SK-N-SH (cell line): ENCODE results near the gene NDUFS3. TPM values are rescaled to one million over a fixed set of nuclear protein-coding genes. Genes with fewer than 3 reads are reported as not detected.

ENCODE experiments used
- CTCF ChIA-PET: fragments of 300-600, 350-600 bp; formaldehyde crosslinking; extraction: SDS; loops from one replicate; lab custom pipeline; 2021; lab: Yijun Ruan, JAX
- POLR2A ChIA-PET: fragments of 350-600 bp; sonication (Branson Sonifier 250); formaldehyde crosslinking; extraction: SDS; loops from one replicate; lab custom pipeline; 2020; ENCODE audit warnings: antibody characterized with exemption, inconsistent platforms; lab: Yijun Ruan, JAX
- DNase-seq: peaks from one replicate; pipeline ENCODE4 v3.0.0; 2012
- H2AFZ ChIP-seq: fragments of 200-600 bp; sonication (generic); 2 replicates; pipeline ENCODE4 v1.8.1; 2016; ENCODE audit warnings: antibody characterized with exemption, mild to moderate bottlenecking, low read depth
- H3F3A ChIP-seq: fragments of 200-600 bp; sonication (generic); replicated peaks from 2 replicates; pipeline ENCODE3; 2016; ENCODE audit warnings: antibody characterized with exemption, mild to moderate bottlenecking; ENCODE audit not compliant: insufficient read depth
- H3K27ac ChIP-seq, 2 experiments: fragments of 200-500 bp in 1 of 2; fragments of 200-600 bp in 1 of 2; sonication (Bioruptor generic) in 1 of 2; sonication (generic), shearing (Covaris generic) in 1 of 2; 2 replicates each; pipeline versions ENCODE4 v1.5.1 to v1.6.1; 2014 to 2016; ENCODE audit warnings: low read depth in 2 of 2, inconsistent platforms in 1 of 2, low read length in 1 of 2, mild to moderate bottlenecking in 1 of 2, mixed read lengths in 1 of 2
- H3K27me3 ChIP-seq: fragments of 200-600 bp; sonication (generic), shearing (Covaris generic); 2 replicates; pipeline ENCODE4 v1.6.1; 2016; ENCODE audit warnings: mixed run types; ENCODE audit not compliant: insufficient read depth
- H3K36me3 ChIP-seq, 2 experiments: fragments of 200-500 bp in 1 of 2; fragments of 200-600 bp in 1 of 2; sonication (Bioruptor generic) in 1 of 2; sonication (generic) in 1 of 2; replicated peaks in 1 of 2; 2 replicates each; pipeline versions ENCODE3 to v1.5.1; 2014 to 2016; ENCODE audit warnings: low read length in 1 of 2, mild to moderate bottlenecking in 1 of 2; ENCODE audit not compliant: insufficient read depth in 2 of 2, control insufficient read depth in 1 of 2
- H3K4me1 ChIP-seq, 2 experiments: fragments of 200-500 bp in 1 of 2; fragments of 200-600 bp in 1 of 2; sonication (Bioruptor generic) in 1 of 2; sonication (generic), shearing (Covaris generic) in 1 of 2; 2 replicates each; pipeline versions ENCODE4 v1.5.1 to v1.6.1; 2014 to 2016; ENCODE audit warnings: low read depth in 1 of 2, low read length in 1 of 2, mixed run types in 1 of 2; ENCODE audit not compliant: insufficient read depth in 2 of 2, control insufficient read depth in 1 of 2
- H3K4me2 ChIP-seq: fragments of 200-600 bp; sonication (generic), shearing (Covaris generic); 2 replicates; pipeline ENCODE4 v1.6.1; 2017; ENCODE audit warnings: mixed run types
- H3K4me3 ChIP-seq, 2 experiments: fragments of 200-500 bp in 1 of 2; fragments of 200-600 bp in 1 of 2; sonication (Bioruptor generic) in 1 of 2; sonication (generic), shearing (Covaris generic) in 1 of 2; 2 replicates each; pipeline versions ENCODE4 v1.5.1 to v1.8.1; 2014 to 2016; ENCODE audit warnings: low read depth in 2 of 2, inconsistent platforms in 1 of 2, low read length in 1 of 2, mild to moderate bottlenecking in 1 of 2, mixed read lengths in 1 of 2, moderate library complexity in 1 of 2
- H3K79me2 ChIP-seq: fragments of 200-600 bp; sonication (generic); 2 replicates; pipeline ENCODE4 v1.8.1; 2017; ENCODE audit warnings: mild to moderate bottlenecking; ENCODE audit not compliant: insufficient read depth
- H3K9ac ChIP-seq: fragments of 200-600 bp; sonication (generic); 2 replicates; pipeline ENCODE4 v1.6.1; 2017; ENCODE audit warnings: mixed run types
- H3K9me2 ChIP-seq: fragments of 200-600 bp; sonication (generic); 2 replicates; pipeline ENCODE4 v1.6.1; 2017; ENCODE audit warnings: mixed run types
- H3K9me3 ChIP-seq: fragments of 200-600 bp; sonication (generic); 2 replicates; pipeline ENCODE4 v1.6.1; 2017; ENCODE audit warnings: mixed run types, mild to moderate bottlenecking, moderate library complexity
- H4K20me1 ChIP-seq: fragments of 200-600 bp; sonication (generic); 2 replicates; pipeline ENCODE4 v1.6.1; 2017; ENCODE audit warnings: mild to moderate bottlenecking, mixed run types; ENCODE audit not compliant: insufficient read depth
- ELF1 ChIP-seq: IDR thresholded peaks from 2 replicates; pipeline ENCODE4 v1.4.0; 2012
- EP300 ChIP-seq, 2 experiments: IDR thresholded peaks; 2 replicates each; pipeline versions ENCODE4 v1.4.0 to v1.6.1; 2012; ENCODE audit warnings: borderline replicate concordance in 1 of 2, low read depth in 1 of 2, low read length in 1 of 2
- EZH2phosphoT487 ChIP-seq: fragments of 200-600 bp; sonication (generic); IDR thresholded peaks from 2 replicates; pipeline ENCODE4 v1.6.1; 2017; ENCODE audit warnings: low read depth, mixed run types, mild to moderate bottlenecking, antibody characterized with exemption, moderate library complexity, borderline replicate concordance
- FOSL2 ChIP-seq: IDR thresholded peaks from 2 replicates; pipeline ENCODE4 v1.4.0; 2012; ENCODE audit warnings: low read depth, mild to moderate bottlenecking, moderate library complexity, borderline replicate concordance
- FOXJ3 ChIP-seq: sonication (generic); formaldehyde crosslinking; IDR thresholded peaks from 2 replicates; pipeline ENCODE4 v1.5.1; 2020; ENCODE audit warnings: mild to moderate bottlenecking, missing genetic modification reagents
- GATA2 ChIP-seq: sonication (generic); formaldehyde crosslinking; IDR thresholded peaks from 2 replicates; pipeline ENCODE4 v1.5.0; 2020; ENCODE audit warnings: mild to moderate bottlenecking, missing genetic modification reagents
- IRF3 ChIP-seq: fragments of 150-350 bp; IDR thresholded peaks from 2 replicates; pipeline ENCODE4 v1.6.1; 2016; ENCODE audit warnings: mild to moderate bottlenecking, low read depth, low read length
- NFIC ChIP-seq: IDR thresholded peaks from 2 replicates; pipeline ENCODE4 v1.4.0; 2012; ENCODE audit warnings: borderline replicate concordance
- PBX3 ChIP-seq: IDR thresholded peaks from 2 replicates; pipeline ENCODE4; 2012
- RCOR1 ChIP-seq: fragments of 150-350 bp; IDR thresholded peaks from 2 replicates; pipeline ENCODE4 v1.6.1; 2017; ENCODE audit warnings: antibody characterized with exemption, low read length
- SIN3A ChIP-seq: IDR thresholded peaks from 2 replicates; pipeline ENCODE4 v1.6.1; 2012; ENCODE audit warnings: low read depth, mild to moderate bottlenecking, low read length, moderate library complexity, borderline replicate concordance
- SMC3 ChIP-seq: IDR thresholded peaks from 2 replicates; pipeline ENCODE4 v1.6.1; 2012; ENCODE audit warnings: low read depth, low read length, improper control_type of control experiment
- TAF1 ChIP-seq: IDR thresholded peaks from 2 replicates; pipeline ENCODE4 v1.6.1; 2012; ENCODE audit warnings: low read depth, mild to moderate bottlenecking, low read length, moderate library complexity, borderline replicate concordance
- TCF12 ChIP-seq: IDR thresholded peaks from 2 replicates; pipeline ENCODE4 v1.4.0; 2012
- USF2 ChIP-seq: fragments of 150-350 bp; IDR thresholded peaks from 2 replicates; pipeline ENCODE4 v1.6.1; 2017; ENCODE audit warnings: antibody characterized with exemption, low read length, low read depth, borderline replicate concordance
- YY1 ChIP-seq: IDR thresholded peaks from 2 replicates; pipeline ENCODE4 v1.4.0; 2012; ENCODE audit warnings: low read depth, mild to moderate bottlenecking
- ZBTB33 ChIP-seq: IDR thresholded peaks from 2 replicates; pipeline ENCODE4 v1.4.0; 2012; ENCODE audit warnings: low read depth, borderline replicate concordance
- WGBS: methylation state at CpG from one replicate; pipeline ENCODE4 v1.1.6; 2017; ENCODE audit warnings: low lambda C conversion rate; 5-methylcytosine and 5-hydroxymethylcytosine counted together
- polyA plus RNA-seq, 3 experiments: library from polyadenylated mRNA; depleted of rRNA; stranded (reverse); fragments of >200 nt; gene quantifications; 2 replicates each; pipeline ENCODE4 v1.2.3, GENCODE V29; 2012

Gene NDUFS3
- polyA plus RNA-seq, 1 of the 3 experiments (the other 2 are of a cell fraction) = 150 TPM

GRCh38 chr11:47531666-47532065 lies 47.2 kb upstream of the NDUFS3 start:
- Histone ChIP-seq H3F3A (peaks cover 13% of the 10 kb centered on the region), H3K4me2 (no peak overlapping the region), H3K36me3 (peaks cover 0 to 39% of the 10 kb centered on the region in 2 experiments), H3K4me1 (peaks cover 2 to 36% of the 10 kb centered on the region in 2 experiments; a peak in 3 of 4 replicates), H3K4me3 (no peak overlapping the region), H3K27ac (peak overlapping the region in 1 of 2 experiments; percentile 78; a peak in 1 of 4 replicates), H3K79me2 (peaks cover 100% of the 10 kb centered on the region), H3K9ac (no peak overlapping the region), H3K9me3 (no peaks in the 10 kb centered on the region), H3K9me2 (no peaks in the 10 kb centered on the region), H4K20me1 (peaks cover 100% of the 10 kb centered on the region), H3K27me3 (no peaks in the 10 kb centered on the region), H2AFZ (no peak overlapping the region)
- ChIA-PET POLR2A (no interaction called here), CTCF (interaction anchor here (1.0 to 1.6 kb wide), 3 partner anchors 16 to 78 kb away, joined by 3 to 5 read pairs (median 3); no protein-coding TSS in a partner anchor)
- DNase-seq = no peak
- WGBS = 93% methylated on average over 3 of the region's 3 CpGs
- TF ChIP-seq SMC3 (no peak), FOSL2 (no peak), SIN3A (no peak), NFIC (no peak), YY1 (no peak), RCOR1 (no peak), USF2 (no peak), EZH2phosphoT487 (no peak), ZBTB33 (no peak), ELF1 (no peak), EP300 (IDR thresholded peaks at IDR 0.05; ENCODE audit: borderline replicate concordance in 1 of 2, low read depth in 1 of 2, low read length in 1 of 2) (no peak), IRF3 (no peak), PBX3 (no peak), TAF1 (no peak), GATA2 (CRISPR knock-in tag) (no peak), TCF12 (no peak), FOXJ3 (CRISPR knock-in tag) (no peak)
